VCaP (cell line): ENCODE measurements around the gene PACS1.

Source experiments
- H3K27ac ChIP-seq: fragments of 450-650 bp; 2 replicates; pipeline ENCODE4 v1.5.1; 2017
- CTCF ChIP-seq: fragments of 450-650 bp; conservative IDR thresholded peaks from 2 replicates; pipeline ENCODE4 v1.5.1; 2017; ENCODE audit warnings: mild to moderate bottlenecking, moderate library complexity

PACS1 gene

GRCh38 chr11:66286699-66287098 lies 216.6 kb downstream of the PACS1 start:
- TF ChIP-seq CTCF, result no peak
- H3K27ac ChIP-seq, result peak overlapping the region; percentile 98

- H3K27ac ChIP-seq, result peak overlapping the region; percentile 98
- no peak for TF ChIP-seq CTCF
Observed at GRCh38 chr11:66287211-66287888, 217.3 kb downstream of the PACS1 start.

DNA sequence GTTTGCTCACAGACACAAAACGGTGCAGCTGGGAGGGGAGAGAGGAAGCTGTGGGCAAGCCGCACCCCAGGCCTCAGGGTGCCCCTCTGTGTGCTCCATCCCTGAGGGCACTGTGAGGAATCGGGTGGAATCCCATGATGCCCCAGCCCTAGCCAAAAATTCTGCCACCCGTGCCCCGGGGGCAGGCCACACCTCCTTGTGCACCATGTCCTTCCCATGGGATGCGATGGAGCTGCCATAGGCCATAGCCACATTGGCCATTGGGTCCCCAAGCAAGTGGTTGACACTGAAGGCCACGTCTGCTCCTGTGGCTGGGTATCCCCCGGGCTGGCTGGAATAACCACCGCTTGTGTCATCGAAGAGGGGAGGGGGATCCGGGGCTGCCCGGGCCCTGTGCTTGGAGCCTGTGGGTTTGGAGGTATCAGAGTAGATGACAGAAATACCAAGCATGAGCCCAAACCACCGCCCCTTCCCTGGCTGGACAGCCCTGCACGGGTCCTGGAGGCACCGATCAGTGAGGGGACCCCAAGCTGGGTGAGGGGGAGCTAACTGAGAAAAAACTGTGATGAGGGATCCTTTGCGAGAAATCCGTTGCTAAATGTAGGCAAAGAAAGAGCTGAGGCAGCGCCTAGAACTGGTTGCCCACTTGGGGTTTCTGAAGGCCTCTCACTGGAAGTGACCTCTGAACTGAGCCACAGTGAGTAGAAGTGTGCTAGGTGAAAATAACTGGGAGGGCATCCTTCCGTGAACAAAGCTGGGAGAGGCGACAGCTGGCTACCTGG lies 218.0 kb downstream of the PACS1 start:
- peak overlapping the region; percentile 98 for H3K27ac ChIP-seq
- no peak for TF ChIP-seq CTCF

GRCh38 chr11:66288671-66289547 lies 218.8 kb downstream of the PACS1 start, which contains the start of gene YIF1A:
Gene YIF1A (minus strand): TSS chr11:66289143. CDS start chr11:66288985, 158 bp downstream.
- peak; percentile 54 for TF ChIP-seq CTCF
- H3K27ac ChIP-seq, result peak within 1 kb of the TSS; percentile 98

DNA sequence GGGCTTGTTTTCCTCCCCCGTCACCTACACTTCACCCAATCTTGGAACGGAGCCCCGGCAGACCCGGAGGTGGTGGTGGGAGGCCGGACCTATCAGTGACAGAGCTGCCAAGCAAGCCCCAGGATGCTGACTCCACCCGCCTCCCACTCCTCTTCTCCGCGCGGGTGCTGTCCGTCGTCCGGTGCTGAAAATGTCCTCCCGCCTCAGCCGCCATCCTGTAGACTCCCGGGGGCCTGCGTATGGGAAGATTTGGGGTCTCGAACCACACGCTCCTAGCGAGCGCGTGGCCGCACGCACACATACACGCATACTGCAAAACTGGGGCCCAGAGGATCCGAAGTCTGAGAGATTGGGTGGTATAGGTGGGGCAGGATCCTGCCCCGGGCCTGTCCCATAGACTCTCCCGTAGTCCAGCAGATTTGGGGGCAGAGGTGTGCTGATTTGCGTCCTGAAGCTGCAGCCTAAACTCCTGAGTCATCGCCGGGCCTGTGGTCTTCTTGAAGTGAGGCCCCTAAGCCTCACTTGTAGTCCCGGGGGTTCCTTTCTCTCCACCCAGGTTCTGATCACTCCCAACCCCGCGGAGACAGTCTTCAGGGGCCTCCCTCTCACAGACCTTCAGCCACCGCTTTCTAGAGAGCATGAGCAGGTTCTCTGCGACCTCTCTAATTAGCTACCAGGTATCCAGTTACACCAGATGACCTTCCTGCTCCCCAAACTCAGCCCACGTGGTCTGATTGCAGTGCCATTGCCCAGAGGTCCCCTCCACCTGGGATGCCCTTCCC lies 219.7 kb downstream of the PACS1 start:
- peak overlapping the region; percentile 98 for H3K27ac ChIP-seq
- no peak for TF ChIP-seq CTCF

- no peak for TF ChIP-seq CTCF
Observed at GRCh38 chr11:66290330-66290621, 220.2 kb downstream of the PACS1 start.

More at GRCh38 chr11:66290330-66290621, 220.2 kb downstream of the PACS1 start:
- peak overlapping the region; percentile 98 for H3K27ac ChIP-seq
